Measurements from ENCODE around the gene CDYL2.
"Not testable (repeated sequence)": the region's sequence is repeated elsewhere in the genome, so short reads cannot be mapped to it uniquely, and the experiment has no call there.

CDYL2 gene

DNA sequence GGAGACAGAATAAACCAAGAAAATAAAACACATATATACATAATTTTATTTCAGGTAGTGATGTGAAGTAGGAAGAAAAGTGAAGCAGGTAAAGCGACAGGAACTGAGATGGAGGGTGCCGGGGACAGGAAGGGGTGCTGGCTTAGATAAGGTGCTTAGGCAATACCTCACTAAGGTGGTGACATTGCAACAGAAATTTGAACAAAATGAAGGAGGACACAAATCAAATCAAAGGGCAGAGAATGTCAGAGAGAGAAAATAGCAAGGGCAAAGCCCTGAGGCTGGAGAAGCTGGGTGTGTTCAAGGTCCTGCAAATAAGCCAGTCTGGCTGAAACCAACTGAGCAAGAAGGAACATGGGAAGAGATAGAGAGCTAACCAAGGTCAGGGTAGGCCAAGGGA, 5.0 kb upstream of the CDYL2 start:
- DNase-seq (ENCODE audit: insufficient read length, low spot score) (no peak), FAIRE-seq (no peak)

DNA sequence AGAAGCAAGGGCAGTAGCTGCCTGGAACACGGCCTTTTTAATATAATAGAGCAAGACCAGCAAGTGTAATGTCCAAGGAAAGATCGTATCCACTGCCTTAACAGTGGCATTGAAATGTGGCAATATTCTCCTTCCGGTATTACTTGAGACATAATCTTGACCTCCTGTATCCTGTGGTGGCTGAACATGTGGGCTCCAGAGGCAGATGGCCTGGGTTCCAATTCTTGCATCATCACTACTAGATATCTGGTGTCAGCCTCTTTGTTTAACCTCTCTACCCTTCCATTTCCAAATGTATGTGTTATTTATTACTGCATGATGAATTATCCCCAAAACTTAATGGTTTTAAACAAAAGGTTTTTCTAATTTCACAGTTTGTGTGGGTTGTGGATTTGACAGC, 3.5 kb upstream of the CDYL2 start:
- DNase-seq (ENCODE audit: insufficient read length, low spot score) (no peak), FAIRE-seq (no peak)

DNA sequence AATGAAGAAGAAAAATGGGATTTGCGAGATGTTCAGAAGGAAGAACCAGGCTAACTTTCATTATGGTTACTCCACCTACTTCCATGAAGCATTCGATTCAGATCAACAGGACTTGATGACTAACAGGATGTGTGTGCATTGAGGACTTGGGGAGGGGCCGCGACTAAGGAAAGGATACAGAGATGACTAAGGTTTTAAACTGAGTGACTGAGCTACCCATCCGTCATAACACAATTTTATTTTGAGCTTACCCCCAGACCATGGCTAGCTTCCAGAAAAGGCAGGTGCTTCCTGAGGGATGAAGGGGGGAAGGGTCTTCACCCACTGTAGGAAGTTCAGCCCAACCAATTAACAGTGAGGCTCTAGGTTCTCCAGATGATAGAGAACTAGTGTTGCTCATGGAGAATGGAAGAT, 2.5 kb upstream of the CDYL2 start:
- DNase-seq (ENCODE audit: insufficient read length, low spot score) = no peak
- no peak for FAIRE-seq

DNA sequence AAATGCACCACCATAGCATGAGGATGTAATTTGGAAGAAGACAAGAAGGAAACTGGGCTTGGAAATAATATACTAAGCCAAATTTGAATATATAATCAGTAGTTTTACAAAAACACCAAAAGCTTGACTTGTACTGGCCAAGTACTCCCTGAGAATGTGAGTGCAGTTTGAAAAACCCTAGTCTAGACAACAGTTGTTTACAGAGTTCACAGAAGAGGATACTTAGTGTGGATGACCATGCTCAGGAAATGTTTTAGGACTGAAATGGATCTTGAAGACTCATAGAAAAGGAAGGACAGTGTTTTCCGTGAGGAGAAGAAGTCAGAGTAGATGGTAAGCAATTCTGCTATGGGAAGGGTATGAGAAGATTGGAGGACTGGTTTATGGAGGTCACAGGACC, 1.9 kb upstream of the CDYL2 start:
- DNase-seq (ENCODE audit: insufficient read length, low spot score) = no peak
- no peak for FAIRE-seq

DNA sequence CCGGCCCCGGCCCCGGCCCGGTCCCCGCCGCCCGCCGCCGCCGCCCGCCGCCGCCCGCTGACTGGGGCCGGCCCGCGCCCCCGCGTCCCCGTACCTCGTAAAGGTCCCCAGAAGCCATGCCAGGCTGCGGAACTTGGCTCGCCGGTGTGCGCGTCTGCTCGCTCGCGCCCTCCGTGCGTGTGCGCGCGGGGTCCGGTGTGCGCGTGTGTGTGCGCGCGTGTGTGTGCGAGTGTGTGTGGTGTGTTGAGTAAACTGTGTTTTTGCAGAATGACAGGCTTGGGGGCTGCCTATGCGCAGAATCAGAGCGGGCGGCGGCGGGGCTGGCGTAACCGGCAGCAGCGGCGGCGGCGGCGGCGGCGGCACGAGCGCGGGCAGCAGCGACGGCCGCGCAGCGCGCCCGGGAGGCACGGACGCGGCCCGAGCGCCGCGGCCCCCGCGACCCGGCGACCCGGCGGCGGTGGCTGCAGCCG, 307 bp downstream of the CDYL2 start:
- peak; percentile 36 for DNase-seq (ENCODE audit: insufficient read length, low spot score)
- FAIRE-seq = no peak

DNA sequence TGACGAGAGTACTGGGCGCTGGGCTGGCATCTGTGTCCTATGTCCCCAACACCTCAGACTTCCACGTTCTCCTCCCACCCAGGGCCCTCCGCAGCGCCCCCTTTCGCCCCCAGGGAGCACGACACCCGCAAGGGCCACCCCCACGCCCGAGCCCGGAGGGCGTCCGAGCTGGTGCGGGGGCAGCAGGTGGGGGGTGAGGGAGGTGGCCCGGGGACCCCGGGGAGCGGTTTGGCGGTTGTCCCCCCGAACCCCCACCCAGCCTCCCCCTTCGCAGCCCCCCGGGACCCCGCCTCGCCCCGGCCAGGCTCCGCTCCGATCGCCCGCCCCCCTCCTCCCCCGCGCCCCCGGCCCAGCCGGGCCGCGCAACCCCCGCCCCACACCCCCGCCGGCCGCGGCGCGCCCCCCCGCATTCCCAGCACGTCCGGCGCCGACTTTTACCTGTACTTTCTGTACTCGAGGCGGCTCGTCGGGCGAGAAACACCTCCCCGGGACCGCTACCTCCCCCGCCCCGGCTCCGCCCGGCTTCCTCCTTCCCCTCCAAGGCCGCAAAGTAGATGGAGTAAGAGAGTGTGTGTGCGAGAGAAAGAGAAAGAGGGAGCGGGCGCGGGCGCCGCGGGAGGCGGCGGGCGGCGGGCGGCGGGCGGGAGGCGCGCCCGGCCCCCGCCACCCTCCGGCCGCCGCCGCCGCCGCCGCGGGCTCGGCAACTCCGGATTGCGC, 901 bp downstream of the CDYL2 start:
- FAIRE-seq (no peak), DNase-seq (ENCODE audit: insufficient read length, low spot score) (peak; percentile 49)

DNA sequence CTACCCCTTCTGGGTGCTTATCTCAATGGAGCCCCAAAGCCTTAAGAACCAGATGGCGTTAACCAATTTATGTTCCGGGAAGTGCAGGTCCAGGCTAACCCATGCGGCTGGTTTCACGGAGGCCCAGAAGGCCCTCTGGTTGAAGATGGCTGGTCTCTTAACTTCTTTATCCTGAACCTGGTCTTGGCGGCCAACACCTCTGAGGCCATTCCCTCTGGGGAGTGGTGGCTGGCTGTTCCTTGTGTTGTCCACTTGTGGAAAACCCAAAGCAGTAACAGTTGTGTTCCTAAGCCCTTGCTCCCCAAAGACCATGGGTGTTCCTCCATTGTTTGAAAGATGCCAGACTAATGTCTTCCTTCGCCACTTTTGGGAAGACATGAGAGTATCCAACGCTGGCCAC, 1.5 kb downstream of the CDYL2 start:
- FAIRE-seq = no peak
- DNase-seq (ENCODE audit: insufficient read length, low spot score) = no peak

DNA sequence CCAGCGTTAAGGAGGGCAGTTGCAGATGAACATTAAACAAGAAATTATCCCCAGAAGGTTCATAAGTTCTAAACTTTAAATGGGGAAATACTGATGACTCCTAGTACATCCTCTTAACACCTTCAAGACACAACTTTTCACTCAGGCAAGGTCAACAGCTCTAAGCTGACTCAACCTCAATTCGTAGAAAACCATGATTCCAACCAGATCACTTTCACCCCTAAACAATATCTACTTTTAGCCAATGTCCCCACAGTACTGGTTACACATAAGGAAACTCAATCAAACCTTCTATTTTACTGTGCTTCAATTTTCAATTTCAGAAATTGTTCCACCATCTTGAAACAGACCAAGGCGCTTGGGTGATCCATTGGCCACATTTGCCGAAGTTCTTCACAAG, 2.3 kb downstream of the CDYL2 start:
- no peak for FAIRE-seq
- no peak for DNase-seq (ENCODE audit: insufficient read length, low spot score)

DNA sequence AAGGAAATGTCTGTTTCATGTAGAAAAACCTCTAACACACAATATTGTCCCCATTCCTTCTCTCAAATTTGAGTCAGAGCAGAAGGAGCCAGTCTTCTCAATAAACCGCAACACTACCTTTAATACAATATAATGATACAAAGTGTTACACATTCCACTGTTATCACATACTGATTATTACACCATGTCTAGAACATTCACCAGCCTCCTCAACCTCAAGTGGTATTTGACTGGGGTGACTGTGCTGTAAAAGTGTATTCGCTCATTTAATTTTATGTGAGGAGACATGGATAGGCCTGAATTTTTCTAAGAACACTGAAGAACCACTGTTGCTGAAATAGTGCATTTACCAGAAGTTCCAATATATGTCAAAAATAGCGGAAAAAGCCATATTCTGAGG, 10.3 kb downstream of the CDYL2 start:
- DNase-seq (ENCODE audit: insufficient read length, low spot score) (no peak), FAIRE-seq (no peak)

DNA sequence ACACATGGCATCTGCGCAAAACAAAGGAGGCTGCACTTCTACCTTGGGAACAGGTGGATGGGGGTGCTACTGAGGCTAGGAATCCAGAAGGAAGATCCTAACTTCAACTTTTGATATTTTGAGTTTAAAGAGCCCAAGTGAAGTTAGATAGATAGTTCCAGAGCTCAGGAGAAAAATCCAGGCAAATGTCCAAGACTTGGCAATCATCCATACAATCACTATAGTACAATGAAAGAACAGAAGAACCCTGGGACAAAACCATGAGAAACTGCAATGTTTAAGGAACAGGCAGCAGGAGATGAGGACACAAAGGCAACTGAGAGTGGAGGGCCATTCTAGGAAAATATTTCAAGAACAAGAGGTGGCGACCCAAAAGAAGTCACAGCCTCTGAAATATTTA, 12.4 kb downstream of the CDYL2 start:
- no peak for DNase-seq (ENCODE audit: insufficient read length, low spot score)
- no peak for FAIRE-seq

DNA sequence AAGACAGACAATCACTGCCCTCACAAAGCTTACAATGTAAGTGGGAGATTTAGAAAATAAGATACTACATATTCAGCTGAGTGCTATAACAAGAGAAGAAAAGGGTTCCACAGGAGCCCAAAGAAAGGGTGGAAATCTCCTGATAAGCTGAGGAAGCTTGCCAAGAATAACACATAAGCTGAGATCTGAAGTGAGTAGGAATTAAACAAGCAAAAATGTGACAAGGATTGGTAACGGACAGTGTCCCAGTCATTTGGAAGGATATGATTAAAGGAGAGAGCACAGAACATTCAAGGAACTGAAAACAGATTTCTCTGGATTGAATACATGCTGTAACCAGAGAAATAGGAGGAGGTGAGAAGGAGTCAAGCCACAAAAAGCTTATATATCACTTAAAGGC, 13.0 kb downstream of the CDYL2 start:
- DNase-seq (ENCODE audit: insufficient read length, low spot score) (no peak), FAIRE-seq (no peak)

DNA sequence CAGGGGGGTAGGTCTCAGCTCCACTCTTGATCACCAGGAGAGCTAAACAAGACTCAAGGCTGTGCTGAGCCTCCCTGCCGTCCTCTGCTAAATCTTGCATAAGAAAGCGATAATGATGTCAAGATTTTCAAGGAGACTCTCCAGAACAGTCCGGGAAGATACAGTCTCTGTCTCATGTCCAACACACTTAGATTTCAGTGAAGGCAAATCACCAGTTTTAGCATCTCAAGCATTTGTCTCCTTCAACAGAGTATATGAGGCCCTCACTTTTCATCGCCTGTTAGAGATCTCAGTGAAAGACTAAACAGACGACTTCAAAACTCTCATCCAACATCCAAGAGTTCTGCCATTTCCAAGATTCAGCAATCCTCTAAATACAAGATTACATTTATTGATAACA, 13.6 kb downstream of the CDYL2 start:
- DNase-seq (ENCODE audit: insufficient read length, low spot score) (no peak), FAIRE-seq (no peak)

DNA sequence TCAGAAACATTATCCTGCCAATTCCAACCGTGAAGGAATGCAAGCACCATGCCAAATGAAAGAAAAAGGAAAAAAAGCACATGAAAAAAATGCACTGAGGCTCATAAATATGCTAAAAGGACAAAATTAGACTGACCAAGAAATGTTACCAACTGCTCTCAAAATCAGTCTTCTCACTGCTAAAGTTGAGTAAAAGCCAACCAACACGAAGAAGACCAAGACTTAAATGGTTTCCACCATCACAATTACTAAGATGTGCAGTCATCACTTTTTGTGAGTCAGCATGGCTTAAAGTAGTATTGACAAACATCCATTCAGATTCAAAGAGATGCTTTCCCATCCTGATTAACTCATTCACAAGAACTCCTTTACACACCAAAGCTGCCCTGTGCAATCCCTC, 16.4 kb downstream of the CDYL2 start:
- DNase-seq (ENCODE audit: insufficient read length, low spot score) (no peak), FAIRE-seq (no peak)

DNA sequence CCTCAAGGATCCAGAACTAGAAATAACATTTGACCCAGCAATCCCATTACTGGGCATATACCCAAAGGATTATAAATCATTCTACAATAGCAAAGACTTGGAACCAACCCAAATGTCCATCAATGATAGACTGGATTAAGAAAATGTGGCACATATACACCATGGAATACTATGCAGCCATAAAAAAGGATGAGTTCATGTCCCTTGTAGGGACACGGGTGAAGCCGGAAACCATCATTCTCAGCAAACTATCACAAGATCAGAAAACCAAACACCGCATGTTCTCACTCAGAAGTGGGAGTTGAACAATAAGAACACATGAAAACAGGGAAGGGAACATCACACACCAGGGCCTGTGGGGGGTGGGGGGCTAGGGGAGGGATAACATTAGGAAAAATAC, 17.8 kb downstream of the CDYL2 start:
- FAIRE-seq; DNase-seq (ENCODE audit: insufficient read length, low spot score): not testable (repeated sequence)

DNA sequence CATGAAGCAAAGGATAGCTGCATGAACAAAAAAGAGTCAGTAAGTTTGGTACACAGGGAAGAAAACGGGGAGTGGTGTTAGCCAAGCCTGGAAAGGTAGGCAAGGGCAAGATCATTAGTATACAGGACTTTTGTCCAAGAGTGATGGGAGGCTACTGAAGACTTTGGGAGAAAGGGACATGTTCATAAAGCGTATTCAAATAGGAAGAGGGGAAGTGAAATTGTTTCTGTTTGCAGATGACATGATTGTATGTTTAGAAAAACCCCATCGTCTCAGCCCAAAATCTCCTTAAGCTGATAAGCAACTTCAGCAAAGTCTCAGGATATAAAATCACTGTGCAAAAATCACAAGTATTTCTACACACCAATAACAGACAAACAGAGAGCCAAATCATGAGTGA, 19.4 kb downstream of the CDYL2 start:
- FAIRE-seq (no peak), DNase-seq (ENCODE audit: insufficient read length, low spot score) (no peak)

DNA sequence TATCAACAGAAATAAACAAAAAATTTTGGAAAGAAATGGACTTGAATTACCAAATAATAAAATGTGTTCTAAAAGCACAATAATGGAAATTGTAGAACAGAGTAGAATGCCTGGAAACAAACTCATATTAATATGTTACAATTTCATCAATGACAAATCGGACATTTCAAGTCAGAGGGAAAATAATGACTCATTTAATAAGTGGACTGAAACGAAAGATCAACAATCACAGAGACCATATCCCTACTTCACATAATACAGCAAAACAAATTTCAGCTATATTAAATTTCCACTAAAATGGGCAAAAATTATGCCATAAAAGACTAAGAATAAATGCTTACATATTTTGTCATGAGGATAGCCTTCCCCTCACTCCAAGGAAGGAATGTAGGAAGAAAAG, 25.7 kb downstream of the CDYL2 start:
- DNase-seq (ENCODE audit: insufficient read length, low spot score) (no peak), FAIRE-seq (no peak)

DNA sequence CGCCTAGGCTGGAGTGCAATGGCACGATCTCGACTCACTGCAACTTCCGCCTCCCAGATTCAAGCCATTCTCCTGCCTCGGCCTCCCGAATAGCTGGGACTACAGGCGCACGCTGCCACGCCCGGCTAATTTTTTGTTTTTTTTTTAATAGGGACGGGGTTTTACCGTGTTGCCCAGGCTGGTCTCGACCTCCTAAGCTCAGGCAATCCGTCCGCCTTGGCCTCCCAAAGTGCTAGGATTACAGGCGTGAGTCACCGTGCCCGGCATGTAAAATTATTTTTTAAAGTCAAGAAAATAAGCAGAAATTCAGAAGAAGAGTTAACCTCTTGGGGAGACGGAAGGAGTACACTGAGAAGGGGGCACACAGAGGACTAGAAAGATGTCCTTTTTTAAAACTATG, 27.5 kb downstream of the CDYL2 start:
- FAIRE-seq (no peak), DNase-seq (ENCODE audit: insufficient read length, low spot score) (no peak)

DNA sequence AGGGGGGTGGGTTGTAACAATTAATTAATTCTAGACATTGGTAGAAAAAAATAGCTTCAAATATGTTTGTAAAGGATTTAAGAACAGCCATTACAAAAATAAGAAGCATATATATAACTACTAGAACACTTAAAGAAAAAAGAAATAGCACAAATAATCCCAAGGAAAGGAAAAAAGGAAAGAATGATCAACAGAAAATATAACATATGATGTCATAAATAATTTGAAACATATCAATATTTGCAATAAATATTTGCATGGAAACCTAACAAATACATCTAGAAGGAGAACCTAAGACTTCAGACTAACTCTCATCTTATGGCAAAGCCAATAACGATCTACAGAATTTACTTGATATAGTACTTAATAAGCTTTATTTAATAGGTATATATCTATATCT, 28.9 kb downstream of the CDYL2 start:
- no peak for DNase-seq (ENCODE audit: insufficient read length, low spot score)
- FAIRE-seq = no peak

DNA sequence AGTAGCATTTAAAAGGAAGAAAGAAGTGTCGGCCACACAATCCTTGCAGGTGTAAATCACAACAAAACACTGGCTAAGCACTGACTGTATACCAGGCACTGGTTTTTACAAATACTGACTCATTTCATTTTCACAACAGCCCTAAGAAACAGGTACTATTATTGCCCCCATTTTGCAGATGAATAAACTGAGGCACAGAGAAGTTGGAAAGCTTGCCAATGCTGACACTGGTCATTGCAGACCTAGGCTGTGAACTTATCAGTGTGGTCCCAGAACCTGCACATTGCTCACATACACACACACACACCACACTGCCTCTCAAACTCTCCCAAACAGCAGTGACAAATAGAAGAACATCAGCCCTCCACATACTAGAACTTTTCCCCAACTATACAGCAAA, 37.6 kb downstream of the CDYL2 start:
- FAIRE-seq = no peak
- no peak for DNase-seq (ENCODE audit: insufficient read length, low spot score)

DNA sequence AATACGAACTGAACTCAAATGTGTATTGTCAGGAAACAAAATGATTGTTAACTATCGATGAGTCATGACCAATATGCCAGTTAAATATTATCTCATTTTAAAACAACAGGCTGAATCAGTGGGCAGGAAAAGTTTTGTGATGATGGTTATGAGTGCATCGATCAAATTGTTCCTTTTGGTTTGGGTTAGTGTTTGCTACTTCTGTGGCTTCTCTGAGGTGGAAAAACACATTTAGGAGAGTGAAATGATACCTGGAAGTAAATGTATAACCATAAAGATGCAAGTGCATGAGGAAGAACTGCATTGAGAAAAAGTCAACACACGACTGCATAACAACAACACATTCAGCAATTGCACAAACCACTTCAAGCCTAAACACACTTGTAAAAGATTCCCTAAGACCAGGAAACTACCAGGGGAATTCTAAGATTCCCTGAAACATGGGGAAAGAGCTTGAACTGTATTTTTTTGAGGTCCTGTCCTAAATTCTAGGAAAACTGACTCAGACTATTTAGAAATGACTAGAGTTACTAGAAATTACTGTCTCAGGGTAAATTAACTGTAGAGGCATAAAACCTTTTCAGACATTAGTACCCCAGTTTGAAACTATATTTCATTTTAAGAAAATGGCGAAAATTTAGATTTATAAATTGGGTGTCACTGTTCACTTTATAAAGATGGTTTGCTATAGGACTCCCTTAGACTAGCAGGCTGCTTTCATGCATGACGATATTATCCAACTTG, 44.8 kb downstream of the CDYL2 start:
- no peak for FAIRE-seq
- DNase-seq (ENCODE audit: insufficient read length, low spot score) = no peak

DNA sequence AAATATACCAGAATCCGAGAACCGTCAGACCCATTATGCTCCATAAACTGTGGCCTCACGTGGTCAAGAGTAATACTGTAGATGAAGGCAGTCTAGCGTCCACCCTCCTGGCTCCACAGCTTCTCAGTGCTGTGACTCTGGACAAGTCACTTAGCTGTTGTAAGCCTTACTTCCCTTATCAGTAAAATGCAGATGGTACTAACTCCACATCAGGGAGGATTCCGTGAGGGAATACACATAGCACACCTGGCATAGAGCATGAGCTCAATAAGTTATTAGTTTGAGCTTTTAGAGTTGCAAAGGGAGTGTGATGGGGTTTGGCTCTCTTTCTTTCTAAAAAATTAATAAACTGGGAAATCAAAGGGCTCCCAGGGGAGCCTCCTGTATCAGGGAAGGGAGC, 49.9 kb downstream of the CDYL2 start:
- FAIRE-seq (no peak), DNase-seq (ENCODE audit: insufficient read length, low spot score) (no peak)

DNA sequence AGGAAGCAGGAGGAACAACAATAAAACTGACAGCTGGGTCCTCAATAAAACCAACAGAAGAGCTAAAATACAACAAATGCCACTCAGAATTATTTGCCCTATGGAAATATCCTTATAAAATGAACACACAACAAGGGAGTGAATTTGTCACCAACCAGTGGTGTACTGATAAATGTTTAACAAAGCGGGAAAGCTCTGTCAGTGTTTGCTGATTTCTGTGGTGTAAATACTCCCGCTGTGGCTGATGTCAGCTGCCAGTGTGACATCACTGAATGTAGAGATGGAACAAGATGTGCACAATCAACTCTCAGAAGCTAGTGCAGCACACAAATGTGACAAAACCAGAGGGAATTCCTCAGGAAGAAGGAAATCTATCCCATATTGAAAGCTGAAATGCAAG, 51.9 kb downstream of the CDYL2 start:
- DNase-seq (ENCODE audit: insufficient read length, low spot score) = no peak
- no peak for FAIRE-seq

Data from GM19239 (cell line).